HG02759 (cell line): Measurements from ENCODE around the gene ALDH1B1.
"Not testable (repeated sequence)": the region's sequence is repeated elsewhere in the genome, so short reads cannot be mapped to it uniquely, and the experiment has no call there.

Experiments
- ATAC-seq: cut with Tn5 transposase; IDR thresholded peaks from one replicate; pipeline ENCODE4 v1.9.1; 2021; ENCODE audit warnings: mild to moderate bottlenecking, moderate library complexity; ENCODE audit not compliant: unreplicated experiment

The ALDH1B1 gene

GRCh38 chr9:38385896-38386295 is 6.6 kb upstream of the ALDH1B1 start:
- no peak for ATAC-seq

GRCh38 chr9:38386319-38386895 is 6.1 kb upstream of the ALDH1B1 start:
- no peak for ATAC-seq

GRCh38 chr9:38387066-38387465 is 5.4 kb upstream of the ALDH1B1 start:
- ATAC-seq = no peak

- no peak for ATAC-seq
Observed at GRCh38 chr9:38387751-38388150, 4.8 kb upstream of the ALDH1B1 start.

GRCh38 chr9:38388283-38389223 is 3.9 kb upstream of the ALDH1B1 start:
- no peak for ATAC-seq

- ATAC-seq = no peak
Observed at GRCh38 chr9:38389313-38389712, 3.2 kb upstream of the ALDH1B1 start.

GRCh38 chr9:38390442-38390841 is 2.1 kb upstream of the ALDH1B1 start:
- no peak for ATAC-seq

GRCh38 chr9:38390851-38391250 is 1.7 kb upstream of the ALDH1B1 start:
- no peak for ATAC-seq

- ATAC-seq = no peak
Observed at GRCh38 chr9:38391278-38392118, 1.0 kb upstream of the ALDH1B1 start.

GRCh38 chr9:38393128-38393796 is 760 bp downstream of the ALDH1B1 start:
- peak; percentile 10 for ATAC-seq

- ATAC-seq = no peak
Observed at GRCh38 chr9:38394416-38394815, 1.9 kb downstream of the ALDH1B1 start.

- no peak for ATAC-seq
Observed at GRCh38 chr9:38395653-38396370, 3.3 kb downstream of the ALDH1B1 start.

- no peak for ATAC-seq
Observed at GRCh38 chr9:38396371-38396671, 3.8 kb downstream of the ALDH1B1 start.

GRCh38 chr9:38399191-38399590 is 6.7 kb downstream of the ALDH1B1 start:
- not testable (repeated sequence) for ATAC-seq

GRCh38 chr9:38401994-38402393 is 9.5 kb downstream of the ALDH1B1 start:
- no peak for ATAC-seq

GRCh38 chr9:38404314-38404713 is 11.8 kb downstream of the ALDH1B1 start:
- ATAC-seq = no peak

GRCh38 chr9:38405785-38406184 is 13.3 kb downstream of the ALDH1B1 start:
- ATAC-seq = no peak

GRCh38 chr9:38406476-38407186 is 14.1 kb downstream of the ALDH1B1 start:
- no peak for ATAC-seq

GRCh38 chr9:38408719-38409118 is 16.2 kb downstream of the ALDH1B1 start:
- no peak for ATAC-seq

GRCh38 chr9:38412751-38413150 is 20.2 kb downstream of the ALDH1B1 start:
- ATAC-seq = no peak
